CD14-positive monocyte (primary cell): Measurements from ENCODE around the gene TGFBR1. TPM values are rescaled to one million over a fixed set of nuclear protein-coding genes. Genes with fewer than 3 reads are reported as not detected.

Experiments
- DNase-seq, 3 donors: peaks; one replicate each; pipeline ENCODE4 v3.0.0-alpha.2; 2011 to 2022
- H2AFZ ChIP-seq: 2 replicates; pipeline ENCODE4 v1.6.0; 2012; ENCODE audit warnings: mild to moderate bottlenecking, low read depth, low read length, inconsistent platforms; ENCODE audit not compliant: insufficient read depth, poor library complexity, severe bottlenecking
- H3K27ac ChIP-seq, 2 donors: 1 replicate in 1 of 2; 2 replicates in 1 of 2; pipeline ENCODE4 v1.5.1; 2012 to 2013; ENCODE audit warnings: low read length in 2 of 2, control low read depth in 1 of 2, inconsistent platforms in 1 of 2, low read depth in 1 of 2, mild to moderate bottlenecking in 1 of 2
- H3K27me3 ChIP-seq, 2 donors: one replicate each; pipeline versions ENCODE4 v1.6.0 to v1.6.1; 2011 to 2013; ENCODE audit warnings: low read length in 2 of 2; ENCODE audit not compliant: control insufficient read depth in 2 of 2, insufficient read depth in 2 of 2
- H3K36me3 ChIP-seq, 2 donors: replicated peaks in 1 of 2; 1 replicate in 1 of 2; 2 replicates in 1 of 2; pipeline versions ENCODE4 v1.5.1 to v1.6.1; 2012 to 2013; ENCODE audit warnings: low read length in 2 of 2, control low read depth in 1 of 2, inconsistent platforms in 1 of 2, mild to moderate bottlenecking in 1 of 2; ENCODE audit not compliant: insufficient read depth in 2 of 2, control insufficient read depth in 1 of 2
- H3K4me1 ChIP-seq, 2 donors: 1 replicate in 1 of 2; 2 replicates in 1 of 2; pipeline versions ENCODE4 v1.5.1 to v1.6.1; 2012 to 2013; ENCODE audit warnings: low read length in 2 of 2, control low read depth in 1 of 2, inconsistent platforms in 1 of 2, mild to moderate bottlenecking in 1 of 2, moderate library complexity in 1 of 2; ENCODE audit not compliant: insufficient read depth in 2 of 2, control insufficient read depth in 1 of 2
- H3K4me2 ChIP-seq: replicated peaks from 2 replicates; pipeline ENCODE3; 2012; ENCODE audit warnings: low read length, moderate library complexity, mild to moderate bottlenecking; ENCODE audit not compliant: poor library complexity, severe bottlenecking; ENCODE audit errors: extremely low read depth
- H3K4me3 ChIP-seq, 3 experiments: fragments of 200-600 bp in 1 of 3; sonication (generic) in 1 of 3; replicated peaks in 1 of 3; 1 replicate in 2 of 3; 2 replicates in 1 of 3; pipeline ENCODE4 v1.5.1; 2011 to 2013; ENCODE audit warnings: low read length in 3 of 3, mild to moderate bottlenecking in 3 of 3, control low read depth in 2 of 3, low read depth in 2 of 3, inconsistent platforms in 1 of 3, moderate library complexity in 1 of 3
- H3K79me2 ChIP-seq: 2 replicates; pipeline ENCODE4 v1.6.0; 2012; ENCODE audit warnings: mild to moderate bottlenecking, control low read depth, inconsistent platforms, low read length, moderate library complexity; ENCODE audit not compliant: insufficient read depth
- H3K9ac ChIP-seq: 2 replicates; pipeline ENCODE4 v1.6.0; 2017; ENCODE audit warnings: low read length, mild to moderate bottlenecking; ENCODE audit not compliant: insufficient read depth, poor library complexity, severe bottlenecking
- H3K9me3 ChIP-seq, 2 donors: replicated peaks in 1 of 2; 1 replicate in 1 of 2; 2 replicates in 1 of 2; pipeline versions ENCODE4 v1.5.1 to v1.6.1; 2012 to 2013; ENCODE audit warnings: low read length in 2 of 2, control low read depth in 1 of 2; ENCODE audit not compliant: control insufficient read depth in 1 of 2, insufficient read depth in 1 of 2
- H4K20me1 ChIP-seq: 2 replicates; pipeline ENCODE4 v1.6.0; 2012; ENCODE audit warnings: mild to moderate bottlenecking, low read length, control low read depth, moderate library complexity; ENCODE audit not compliant: insufficient read depth
- H3K27ac Mint-ChIP-seq, 7 donors: one replicate each; pipeline ENCODE4 v1.8.0; 2020; ENCODE audit warnings: mild to moderate bottlenecking in 7 of 7, mixed read lengths in 7 of 7, moderate library complexity in 6 of 7, inconsistent platforms in 2 of 7
- H3K27me3 Mint-ChIP-seq, 3 donors: one replicate each; pipeline ENCODE4 v1.8.0; 2021 to 2022; ENCODE audit warnings: low read depth in 3 of 3, mild to moderate bottlenecking in 3 of 3, mixed read lengths in 3 of 3, moderate library complexity in 3 of 3, inconsistent platforms in 1 of 3
- H3K36me3 Mint-ChIP-seq, 2 donors: one replicate each; pipeline ENCODE4 v1.8.0; 2020; ENCODE audit warnings: mixed read lengths in 2 of 2, inconsistent platforms in 1 of 2, mild to moderate bottlenecking in 1 of 2
- H3K4me1 Mint-ChIP-seq: one replicate; pipeline ENCODE4 v1.8.0; 2020; ENCODE audit warnings: mild to moderate bottlenecking, mixed read lengths
- H3K4me3 Mint-ChIP-seq, 2 donors: one replicate each; pipeline ENCODE4 v1.8.0; 2020; ENCODE audit warnings: mild to moderate bottlenecking in 2 of 2, mixed read lengths in 2 of 2, moderate library complexity in 1 of 2
- H3K9me3 Mint-ChIP-seq, 7 donors: one replicate each; pipeline ENCODE4 v1.8.0; 2020 to 2022; ENCODE audit warnings: mixed read lengths in 7 of 7, mild to moderate bottlenecking in 6 of 7, moderate library complexity in 6 of 7, inconsistent platforms in 2 of 7
- CTCF ChIP-seq: fragments of 200-600 bp; IDR thresholded peaks from one replicate; pipeline ENCODE4 v1.8.0; 2022; ENCODE audit warnings: antibody characterized with exemption, mild to moderate bottlenecking
- WGBS: methylation state at CpG from one replicate; pipeline ENCODE4 v1.1.5; 2013; ENCODE audit warnings: missing lambda C conversion rate; ENCODE audit not compliant: insufficient coverage; 5-methylcytosine and 5-hydroxymethylcytosine counted together
- intact Hi-C, 2 donors: fragments of 100-400 bp; cut with micrococcal nuclease; formaldehyde crosslinking; loops; one replicate each; pipeline versions ENCODE4 v1.15.0 to v1.15.1; 2023
- polyA plus RNA-seq, 3 donors: library from polyadenylated mRNA; depleted of rRNA in 1 of 3; unstranded in 2 of 3; stranded (reverse) in 1 of 3; fragments of 300-500 nt in 2 of 3; fragments of >200 nt in 1 of 3; fragmentation: Illumina TruSeq in 2 of 3; gene quantifications; 1 replicate in 2 of 3; 2 replicates in 1 of 3; pipeline ENCODE4 v1.2.3, GENCODE V29; 2012 to 2021

Gene TGFBR1
- polyA plus RNA-seq, 3 donors, result 10.7 to 26.8 (median 25.0) TPM

GRCh38 chr9:99143655-99144054, 38.7 kb downstream of the TGFBR1 start:
- no peak overlapping the region for H2AFZ ChIP-seq
- no peak overlapping the region for H3K9ac ChIP-seq
- H3K36me3 ChIP-seq, result peaks cover 66 to 93% of the 10 kb centered on the region in 2 donors
- H4K20me1 ChIP-seq, result peaks cover 8% of the 10 kb centered on the region
- Mint-ChIP-seq H3K9me3 (no peaks in the 10 kb centered on the region), H3K36me3 (peaks cover 82 to 87% of the 10 kb centered on the region in 2 donors), H3K4me1 (peaks cover 9% of the 10 kb centered on the region), H3K27ac (no peak overlapping the region), H3K27me3 (peaks cover 0 to 2% (median 2%) of the 10 kb centered on the region in 3 donors), H3K4me3 (no peak overlapping the region)
- H3K27ac ChIP-seq, result no peak overlapping the region
- H3K4me2 ChIP-seq, result no peak overlapping the region
- peaks cover 0 to 2% of the 10 kb centered on the region in 2 donors for H3K4me1 ChIP-seq
- no peaks in the 10 kb centered on the region for H3K27me3 ChIP-seq
- intact Hi-C loops, result loop anchor here in 1 of 2 donors (5.0 kb wide), 2 partner anchors 171 to 296 kb away; no protein-coding TSS in a partner anchor
- no peak for DNase-seq
- TF ChIP-seq CTCF, result no peak
- WGBS, result 100% methylated on average over 3 of the region's 3 CpGs
- no peaks in the 10 kb centered on the region for H3K79me2 ChIP-seq
- no peak overlapping the region for H3K4me3 ChIP-seq
- no peaks in the 10 kb centered on the region for H3K9me3 ChIP-seq

GRCh38 chr9:99144966-99145365, 40.1 kb downstream of the TGFBR1 start:
- H3K4me1 ChIP-seq, result peaks cover 0 to 1% of the 10 kb centered on the region in 2 donors
- no peak for TF ChIP-seq CTCF
- H3K9ac ChIP-seq, result no peak overlapping the region
- no peak overlapping the region for H3K27ac ChIP-seq
- no peak overlapping the region for H3K4me2 ChIP-seq
- 100% methylated on average over 1 of the region's 4 CpGs for WGBS
- H3K9me3 ChIP-seq, result no peaks in the 10 kb centered on the region
- Mint-ChIP-seq H3K27me3 (peaks cover 0 to 2% (median 2%) of the 10 kb centered on the region in 3 donors), H3K4me1 (peaks cover 6% of the 10 kb centered on the region), H3K9me3 (no peaks in the 10 kb centered on the region), H3K27ac (no peak overlapping the region), H3K36me3 (peaks cover 79 to 87% of the 10 kb centered on the region in 2 donors), H3K4me3 (no peak overlapping the region)
- DNase-seq, result no peak
- no peaks in the 10 kb centered on the region for H3K79me2 ChIP-seq
- H4K20me1 ChIP-seq, result peaks cover 8% of the 10 kb centered on the region
- H3K4me3 ChIP-seq, result no peak overlapping the region
- no peaks in the 10 kb centered on the region for H3K27me3 ChIP-seq
- no peak overlapping the region for H2AFZ ChIP-seq
- intact Hi-C loops, result loop anchor here in 1 of 2 donors (5.0 kb wide), 2 partner anchors 173 to 298 kb away; no protein-coding TSS in a partner anchor
- peaks cover 78 to 94% of the 10 kb centered on the region in 2 donors for H3K36me3 ChIP-seq
